ENCODE data around the gene BTBD6. TPM values are rescaled to one million over a fixed set of nuclear protein-coding genes. Genes with fewer than 3 reads are reported as not detected.
A peak's percentile ranks its signal among the peaks of the same experiment; 100 is the strongest.

Gene BTBD6
- 10 to 100 TPM; 19.1 to 31.4 (median 23.6) TPM for total RNA-seq
- 10 to 100 TPM; 28.2 to 30.2 (median 29.0) TPM for polyA plus RNA-seq
- long read RNA-seq, donor 1, transcript BTBD6-203 (4 exons, 2,176 nt): major isoform, 9 of 14 reads
- long read RNA-seq, donor 1, partial matches to known transcripts: 0 of 14 reads
- long read RNA-seq, donor 1, other reads (novel, unspliced or antisense): 0 of 14 reads
- long read RNA-seq, donor 2, transcript BTBD6-203 (4 exons, 2,176 nt): major isoform, 8 of 20 reads
- long read RNA-seq, donor 2, partial matches to known transcripts: 11 of 20 reads
- long read RNA-seq, donor 2, other reads (novel, unspliced or antisense): 0 of 20 reads

- Histone ChIP-seq H3K4me1 (peaks cover 10 to 53% (median 23%) of the 10 kb centered on the region in 6 donors), H3K9me3 (no peaks in the 10 kb centered on the region), H3K27ac (peak within 1 kb of the TSS; percentile 32 to 96 (median 86)), H3K4me3 (peak within 1 kb of the TSS; percentile 48 to 80 (median 50)), H3K27me3 (replicated peaks in 1 of 7) (no peaks in the 10 kb centered on the region), H3K36me3 (peaks cover 0 to 57% (median 18%) of the 10 kb centered on the region in 6 donors)
- intact Hi-C loops (cut with DNase I; ENCODE audit: low total_unique reads): no loop called here
- DNase-seq: peak; percentile 97
- peak; percentile 78 to 86 (median 85) for TF ChIP-seq POLR2AphosphoS5 (IDR thresholded peaks at IDR 0.05)
- TF ChIP-seq CTCF (IDR thresholded peaks at IDR 0.05 in 8 of 11, conservative IDR thresholded peaks at IDR 0.05 in 3 of 11): peak in 2 of 11 experiments; percentile 19 to 24
- no peak for TF ChIP-seq POLR2A (IDR thresholded peaks at IDR 0.05)
- WGBS, 5 donors: 1 to 2% (median 1%) methylated on average over 35 to 130 of the region's 130 CpGs
These were observed at the start of gene BTBD6 for GRCh38 chr14:105248368-105249181. BTBD6 (plus strand) TSS chr14:105248533; CDS start chr14:105248712, 179 bp downstream.

GRCh38 chr14:105198588-105198987 is 49.7 kb upstream of the BTBD6 start:
- H3K4me3 ChIP-seq: no peak overlapping the region

GRCh38 chr14:105199093-105199492 is 49.2 kb upstream of the BTBD6 start:
- Histone ChIP-seq H3K4me1 (peaks cover 27 to 97% (median 69%) of the 10 kb centered on the region in 6 donors), H3K9me3 (no peaks in the 10 kb centered on the region)

More at GRCh38 chr14:105198588-105198987, 49.7 kb upstream of the BTBD6 start:
- WGBS, 5 donors: 70 to 93% (median 83%) methylated on average over 2 to 4 of the region's 4 CpGs
- H3K4me1 ChIP-seq: peaks cover 30 to 97% (median 74%) of the 10 kb centered on the region in 6 donors
- intact Hi-C loops (cut with DNase I; ENCODE audit: low total_unique reads): no loop called here
- peaks cover 0 to 99% (median 56%) of the 10 kb centered on the region in 7 donors for H3K27me3 ChIP-seq (replicated peaks in 1 of 7)
- peak overlapping the region in 3 of 8 donors; percentile 36 to 50 (median 38) for H3K27ac ChIP-seq
- no peaks in the 10 kb centered on the region for H3K36me3 ChIP-seq
- no peak for DNase-seq
- H3K9me3 ChIP-seq: no peaks in the 10 kb centered on the region
- TF ChIP-seq CTCF (IDR thresholded peaks at IDR 0.05 in 8 of 11, conservative IDR thresholded peaks at IDR 0.05 in 3 of 11): no peak
- no peak for TF ChIP-seq POLR2AphosphoS5 (IDR thresholded peaks at IDR 0.05)
- TF ChIP-seq POLR2A (IDR thresholded peaks at IDR 0.05): no peak

More at GRCh38 chr14:105199093-105199492, 49.2 kb upstream of the BTBD6 start:
- no peak for TF ChIP-seq CTCF (IDR thresholded peaks at IDR 0.05 in 8 of 11, conservative IDR thresholded peaks at IDR 0.05 in 3 of 11)
- TF ChIP-seq POLR2A (IDR thresholded peaks at IDR 0.05): no peak
- TF ChIP-seq POLR2AphosphoS5 (IDR thresholded peaks at IDR 0.05): peak; percentile 52 to 83 (median 76)
- intact Hi-C loops (cut with DNase I; ENCODE audit: low total_unique reads): no loop called here
- Histone ChIP-seq H3K36me3 (no peaks in the 10 kb centered on the region), H3K4me3 (no peak overlapping the region), H3K27me3 (replicated peaks in 1 of 7) (peaks cover 0 to 99% (median 56%) of the 10 kb centered on the region in 7 donors), H3K27ac (peak overlapping the region in 3 of 8 donors; percentile 36 to 50 (median 38))
- 21 to 51% (median 34%) methylated on average over 13 to 18 of the region's 18 CpGs for WGBS, 5 donors
- no peak for DNase-seq
